Keratinocyte (primary cell): Measurements from ENCODE around the gene VILL. TPM values are rescaled to one million over a fixed set of nuclear protein-coding genes. Genes with fewer than 3 reads are reported as not detected.
A peak's percentile ranks its signal among the peaks of the same experiment; 100 is the strongest.

Experiments used
- DNase-seq: peaks from one replicate; pipeline ENCODE4 v3.0.0-alpha.2; 2011; ENCODE audit warnings: low read depth, missing footprints, low spot score
- FAIRE-seq: peaks from 2 replicates; lab custom pipeline; 2011; peaks lifted over from hg19 to GRCh38; lab: Jason Lieb, UNC
- H2AFZ ChIP-seq: 2 replicates; pipeline ENCODE4 v1.6.0; 2012; ENCODE audit warnings: low read length, control low read depth, inconsistent platforms; ENCODE audit not compliant: control insufficient read depth
- H3K27ac ChIP-seq: 2 replicates; pipeline ENCODE4 v1.5.1; 2011; ENCODE audit warnings: low read length; ENCODE audit not compliant: control insufficient read depth, insufficient read depth
- H3K27me3 ChIP-seq: 3 replicates; pipeline ENCODE4 v1.6.0; 2011; ENCODE audit warnings: low read length; ENCODE audit not compliant: control insufficient read depth, insufficient read depth; ENCODE audit errors: extremely low read depth
- H3K36me3 ChIP-seq, 2 experiments: 2 replicates in 1 of 2; 3 replicates in 1 of 2; pipeline ENCODE4 v1.5.1; 2011; ENCODE audit warnings: low read length in 2 of 2, mild to moderate bottlenecking in 1 of 2; ENCODE audit not compliant: control insufficient read depth in 2 of 2, insufficient read depth in 2 of 2; ENCODE audit errors: extremely low read depth in 1 of 2
- H3K4me1 ChIP-seq: 3 replicates; pipeline ENCODE4 v1.5.1; 2011; ENCODE audit warnings: low read length; ENCODE audit not compliant: control insufficient read depth, insufficient read depth; ENCODE audit errors: extremely low read depth
- H3K4me2 ChIP-seq: 3 replicates; pipeline ENCODE4 v1.6.0; 2011; ENCODE audit warnings: low read depth, low read length; ENCODE audit not compliant: control insufficient read depth, insufficient read depth; ENCODE audit errors: extremely low read depth
- H3K4me3 ChIP-seq, 3 experiments: fragments of 200-600 bp in 1 of 3; sonication (generic) in 1 of 3; 2 replicates in 2 of 3; 3 replicates in 1 of 3; pipeline ENCODE4 v1.5.1; 2011 to 2016; ENCODE audit warnings: low read length in 3 of 3, mild to moderate bottlenecking in 3 of 3, control low read depth in 2 of 3, inconsistent platforms in 1 of 3, low read depth in 1 of 3, mixed read lengths in 1 of 3, mixed run types in 1 of 3, moderate library complexity in 1 of 3; ENCODE audit not compliant: control insufficient read depth in 2 of 3, insufficient read depth in 2 of 3; ENCODE audit errors: extremely low read depth in 1 of 3
- H3K79me2 ChIP-seq: 2 replicates; pipeline ENCODE4 v1.6.0; 2012; ENCODE audit warnings: low read length; ENCODE audit not compliant: control insufficient read depth, insufficient read depth
- H3K9ac ChIP-seq: 3 replicates; pipeline ENCODE4 v1.6.0; 2011; ENCODE audit warnings: low read length; ENCODE audit not compliant: control insufficient read depth, insufficient read depth; ENCODE audit errors: extremely low read depth
- H3K9me1 ChIP-seq: 3 replicates; pipeline ENCODE4 v1.6.0; 2011; ENCODE audit warnings: low read length; ENCODE audit not compliant: control insufficient read depth, insufficient read depth; ENCODE audit errors: extremely low read depth
- H3K9me3 ChIP-seq: 2 replicates; pipeline ENCODE4 v1.5.1; 2012; ENCODE audit warnings: low read depth, low read length; ENCODE audit not compliant: control insufficient read depth
- H4K20me1 ChIP-seq: 3 replicates; pipeline ENCODE4 v1.6.0; 2011; ENCODE audit warnings: low read length; ENCODE audit not compliant: control insufficient read depth, insufficient read depth; ENCODE audit errors: extremely low read depth
- EZH2 ChIP-seq: IDR thresholded peaks from one replicate; pipeline ENCODE4 v1.6.1; 2012; ENCODE audit warnings: inconsistent platforms, mild to moderate bottlenecking, low read length, moderate library complexity
- dilution Hi-C: fragments of 300-500 bp; cut with MboI; formaldehyde crosslinking; loops from one replicate; pipeline ENCODE4 v1.7.0; 2020; ENCODE audit warnings: low sequenced_read_pairs; ENCODE audit not compliant: extremely low pct_ligation_motif_present
- polyA plus RNA-seq, 5 experiments: library from polyadenylated mRNA; depleted of rRNA in 3 of 5; stranded (reverse) in 3 of 5; stranded (forward) in 1 of 5; unstranded in 1 of 5; fragments of >200 nt; gene quantifications; 1 replicate in 1 of 5; 2 replicates in 3 of 5; 3 replicates in 1 of 5; pipeline versions ENCODE4 v1.2.1 to v1.2.3, GENCODE V29; 2011 to 2012; ENCODE audit warnings: missing spikeins in 2 of 5, low read depth in 1 of 5, low replicate concordance in 1 of 5
- TF ChIP-seq, protein P1 (sequence below), 3 experiments: IDR thresholded peaks in 1 of 3; conservative IDR thresholded peaks in 1 of 3; optimal IDR thresholded peaks in 1 of 3; 2 replicates in 2 of 3; 3 replicates in 1 of 3; pipeline versions ENCODE3 to v1.5.1; 2011; ENCODE audit warnings: low read length in 3 of 3, mild to moderate bottlenecking in 3 of 3, moderate library complexity in 2 of 3, control low read depth in 1 of 3, inconsistent platforms in 1 of 3; ENCODE audit not compliant: insufficient read depth in 2 of 3; ENCODE audit errors: extremely low read depth in 1 of 3

Gene VILL
- polyA plus RNA-seq, 1 donor (not counting 4 experiments of a cell fraction or from before 2014, with no cell fraction given): 2.1 TPM

DNA sequence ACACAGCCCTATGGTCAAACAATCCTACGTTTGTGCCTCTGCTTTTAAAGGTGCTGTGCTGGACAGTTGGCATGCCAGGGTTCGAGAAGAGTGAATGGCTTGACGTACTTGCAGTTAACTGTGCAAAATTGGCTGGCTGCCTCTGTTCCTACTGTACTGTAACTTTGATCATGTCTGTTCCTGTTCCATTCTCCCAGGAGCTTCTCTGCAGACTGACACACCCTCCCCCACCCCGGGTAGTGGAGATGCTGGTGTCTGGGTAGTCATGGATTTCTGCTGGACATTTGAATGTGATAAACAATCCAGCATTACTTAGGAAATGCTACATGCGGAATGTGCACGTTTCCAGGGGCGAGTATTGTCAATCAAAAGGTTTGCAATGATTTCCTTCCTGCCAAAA is 6.5 kb upstream of the VILL start:
- Histone ChIP-seq H3K27me3 (no peaks in the 10 kb centered on the region), H3K9me3 (no peaks in the 10 kb centered on the region), H3K27ac (no peak overlapping the region), H3K79me2 (no peaks in the 10 kb centered on the region), H3K9me1 (no peaks in the 10 kb centered on the region), H3K4me1 (peaks cover 9% of the 10 kb centered on the region), H2AFZ (no peak overlapping the region), H3K4me3 (no peak overlapping the region), H3K36me3 (peaks cover 0 to 15% of the 10 kb centered on the region in 2 experiments), H4K20me1 (no peaks in the 10 kb centered on the region), H3K9ac (no peak overlapping the region), H3K4me2 (no peak overlapping the region)
- no peak for DNase-seq
- peak; percentile 79 for FAIRE-seq
- TF ChIP-seq EZH2: no peak
- dilution Hi-C loops: no loop called here

DNA sequence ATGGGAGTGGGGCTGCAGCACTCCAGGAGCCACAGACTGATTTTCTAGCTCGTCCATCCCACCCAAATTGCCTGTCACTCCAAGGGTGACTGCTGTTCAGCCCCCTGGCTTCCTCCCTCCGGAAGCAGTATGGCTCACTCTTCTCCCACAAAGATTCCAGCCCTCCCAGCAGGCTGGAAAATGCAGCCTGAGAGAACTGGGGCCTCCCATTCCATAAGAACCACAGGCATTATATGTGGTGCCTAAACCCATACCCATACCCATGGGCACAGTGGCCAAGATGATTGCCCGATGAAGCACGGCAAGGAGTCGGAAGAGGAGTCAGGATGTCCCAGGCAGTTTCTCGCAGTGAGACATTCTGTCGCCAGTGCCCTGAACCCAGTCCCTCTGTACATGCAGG is 6.0 kb upstream of the VILL start:
- H3K4me2 ChIP-seq: no peak overlapping the region
- no peak overlapping the region for H3K4me3 ChIP-seq
- H3K36me3 ChIP-seq: peaks cover 0 to 15% of the 10 kb centered on the region in 2 experiments
- DNase-seq (no peak), FAIRE-seq (no peak)
- H3K4me1 ChIP-seq: peaks cover 9% of the 10 kb centered on the region
- no peaks in the 10 kb centered on the region for H3K9me1 ChIP-seq
- TF ChIP-seq, protein P1, sequence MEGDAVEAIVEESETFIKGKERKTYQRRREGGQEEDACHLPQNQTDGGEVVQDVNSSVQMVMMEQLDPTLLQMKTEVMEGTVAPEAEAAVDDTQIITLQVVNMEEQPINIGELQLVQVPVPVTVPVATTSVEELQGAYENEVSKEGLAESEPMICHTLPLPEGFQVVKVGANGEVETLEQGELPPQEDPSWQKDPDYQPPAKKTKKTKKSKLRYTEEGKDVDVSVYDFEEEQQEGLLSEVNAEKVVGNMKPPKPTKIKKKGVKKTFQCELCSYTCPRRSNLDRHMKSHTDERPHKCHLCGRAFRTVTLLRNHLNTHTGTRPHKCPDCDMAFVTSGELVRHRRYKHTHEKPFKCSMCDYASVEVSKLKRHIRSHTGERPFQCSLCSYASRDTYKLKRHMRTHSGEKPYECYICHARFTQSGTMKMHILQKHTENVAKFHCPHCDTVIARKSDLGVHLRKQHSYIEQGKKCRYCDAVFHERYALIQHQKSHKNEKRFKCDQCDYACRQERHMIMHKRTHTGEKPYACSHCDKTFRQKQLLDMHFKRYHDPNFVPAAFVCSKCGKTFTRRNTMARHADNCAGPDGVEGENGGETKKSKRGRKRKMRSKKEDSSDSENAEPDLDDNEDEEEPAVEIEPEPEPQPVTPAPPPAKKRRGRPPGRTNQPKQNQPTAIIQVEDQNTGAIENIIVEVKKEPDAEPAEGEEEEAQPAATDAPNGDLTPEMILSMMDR (optimal IDR thresholded peaks at IDR 0.05 in 1 of 3, IDR thresholded peaks at IDR 0.05 in 1 of 3, conservative IDR thresholded peaks at IDR 0.05 in 1 of 3; ENCODE audit: extremely low read depth in 1 of 3, insufficient read depth in 2 of 3, low read length in 3 of 3): no peak
- TF ChIP-seq EZH2: no peak
- dilution Hi-C loops: no loop called here
- no peaks in the 10 kb centered on the region for H3K9me3 ChIP-seq
- H3K27me3 ChIP-seq: no peaks in the 10 kb centered on the region
- H3K27ac ChIP-seq: no peak overlapping the region
- no peak overlapping the region for H2AFZ ChIP-seq
- no peak overlapping the region for H3K9ac ChIP-seq
- H4K20me1 ChIP-seq: no peaks in the 10 kb centered on the region
- no peaks in the 10 kb centered on the region for H3K79me2 ChIP-seq
